Renal cortex interstitium (tissue), 11 donors: Measurements from ENCODE around the gene DZANK1. TPM values are rescaled to one million over a fixed set of nuclear protein-coding genes. Genes with fewer than 3 reads are reported as not detected.
"Not testable (repeated sequence)": the region's sequence is repeated elsewhere in the genome, so short reads cannot be mapped to it uniquely, and the experiment has no call there.

ENCODE experiments used
- DNase-seq, 11 donors: peaks; one replicate each; pipeline ENCODE4 v3.0.0-alpha.2; 2013; ENCODE audit warnings: low read depth in 9 of 11, low spot score in 4 of 11; ENCODE audit errors: extremely low read depth in 1 of 11
- polyA plus RNA-seq, 3 donors: library from polyadenylated mRNA; unstranded; fragments of 120-200 nt; gene quantifications; one replicate each; pipeline ENCODE4 v1.2.1, GENCODE V29; 2013; ENCODE audit not compliant: insufficient read length in 3 of 3

The DZANK1 gene
- polyA plus RNA-seq, 3 donors, result 7.2 to 10.3 (median 7.3) TPM

GRCh38 chr20:18395544-18395943 lies 71.3 kb downstream of the DZANK1 start:
- DNase-seq, result no peak

GRCh38 chr20:18394363-18394762 lies 72.5 kb downstream of the DZANK1 start:
- DNase-seq, result no peak

- no peak for DNase-seq
Observed at GRCh38 chr20:18391686-18392085, 75.1 kb downstream of the DZANK1 start.

DNA sequence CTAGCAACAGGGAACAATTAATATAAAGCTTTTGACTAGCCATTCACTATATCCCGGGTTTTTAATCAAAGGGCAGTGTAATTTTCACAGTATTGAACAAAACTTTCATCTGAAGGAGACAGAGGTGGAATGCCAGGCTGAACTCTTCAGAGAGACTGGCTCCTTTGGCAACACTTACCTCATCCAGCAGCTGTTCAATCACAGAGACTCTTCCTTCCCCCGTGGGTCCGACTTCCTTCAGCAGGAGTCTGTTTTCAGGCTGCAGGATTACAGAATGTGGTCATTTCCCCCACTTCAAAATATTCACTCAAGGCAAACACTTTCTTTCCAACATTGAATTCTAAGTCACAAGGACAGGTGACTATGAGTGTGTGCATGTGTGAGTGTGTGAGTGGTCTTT lies 76.6 kb downstream of the DZANK1 start:
- no peak for DNase-seq

DNA sequence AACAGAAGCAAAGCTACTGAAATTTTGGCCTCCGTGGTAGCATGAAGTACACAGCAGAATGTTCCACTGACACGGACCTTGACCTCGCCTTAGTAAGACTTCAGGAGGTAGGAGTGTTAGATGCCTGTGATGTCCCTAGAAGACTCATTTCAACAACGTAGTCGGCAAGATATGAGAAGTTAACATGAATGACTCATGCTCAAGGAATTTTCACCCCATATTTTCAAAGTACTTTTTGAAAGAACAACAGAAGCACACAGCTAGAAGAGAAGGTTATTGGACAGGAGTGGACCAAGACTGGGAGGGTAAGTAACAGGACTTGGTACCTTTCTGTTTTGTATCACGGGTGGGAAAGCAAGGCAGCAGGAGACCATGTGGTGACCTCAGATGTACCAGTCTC lies 78.0 kb downstream of the DZANK1 start:
- DNase-seq, result no peak

DNA sequence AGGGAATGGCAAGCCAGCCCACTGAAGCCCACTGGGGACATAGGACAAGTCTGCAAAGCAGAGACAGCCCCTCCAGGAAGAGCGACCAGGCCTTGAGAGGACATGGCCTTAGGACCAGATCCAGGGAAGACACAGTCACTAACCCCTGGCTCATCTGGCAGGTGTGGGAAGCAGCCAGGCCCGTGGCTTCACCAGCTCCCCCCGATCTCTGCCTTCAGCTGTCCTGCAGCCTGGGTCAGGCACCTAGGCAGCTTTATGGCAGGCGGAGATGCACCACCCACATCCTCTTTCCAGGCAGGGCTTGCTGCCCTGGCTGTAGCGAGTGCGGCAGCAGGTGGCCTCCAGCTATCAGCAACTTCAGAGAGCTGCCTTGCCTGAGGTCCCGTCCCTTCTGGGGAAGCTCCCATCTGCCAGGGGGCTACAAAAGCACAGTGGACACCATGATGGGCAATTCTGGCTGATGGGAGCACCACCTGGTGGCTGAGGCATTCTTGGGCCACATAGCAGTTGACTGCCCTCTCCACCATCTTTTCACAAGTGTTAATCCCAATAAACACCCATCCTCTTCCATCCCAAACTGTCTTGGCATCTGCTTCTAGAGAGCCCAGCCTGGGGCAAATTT lies 85.8 kb downstream of the DZANK1 start:
- DNase-seq, result no peak

DNA sequence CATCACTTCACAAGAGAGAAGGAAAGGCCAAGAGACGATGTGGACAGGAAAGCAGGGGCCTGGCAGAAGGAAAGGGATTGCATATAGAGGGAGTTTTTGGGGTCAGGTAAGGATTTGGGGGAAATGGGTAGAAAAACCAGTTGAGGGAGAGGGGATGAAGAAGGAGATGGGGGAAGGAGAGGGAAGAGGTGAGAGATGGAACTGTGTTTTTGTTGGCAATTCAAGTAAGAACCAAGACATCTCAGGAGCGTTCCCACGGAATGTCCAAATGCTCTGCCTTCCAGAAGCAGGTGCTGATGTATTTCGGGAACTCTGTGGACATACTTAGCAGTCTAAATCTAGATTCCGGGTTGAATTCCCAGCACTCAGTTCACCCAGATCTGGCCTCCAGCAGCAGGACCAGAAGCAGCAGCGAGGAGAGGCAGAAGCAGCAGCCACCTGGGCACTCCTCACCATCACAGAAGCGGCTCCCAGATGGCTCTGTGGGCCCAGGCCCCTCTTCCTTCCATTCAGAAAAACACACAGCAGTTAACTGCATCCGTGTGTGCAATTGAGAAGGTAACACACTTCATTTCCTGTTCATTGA lies 88.8 kb downstream of the DZANK1 start:
- DNase-seq, result no peak

DNA sequence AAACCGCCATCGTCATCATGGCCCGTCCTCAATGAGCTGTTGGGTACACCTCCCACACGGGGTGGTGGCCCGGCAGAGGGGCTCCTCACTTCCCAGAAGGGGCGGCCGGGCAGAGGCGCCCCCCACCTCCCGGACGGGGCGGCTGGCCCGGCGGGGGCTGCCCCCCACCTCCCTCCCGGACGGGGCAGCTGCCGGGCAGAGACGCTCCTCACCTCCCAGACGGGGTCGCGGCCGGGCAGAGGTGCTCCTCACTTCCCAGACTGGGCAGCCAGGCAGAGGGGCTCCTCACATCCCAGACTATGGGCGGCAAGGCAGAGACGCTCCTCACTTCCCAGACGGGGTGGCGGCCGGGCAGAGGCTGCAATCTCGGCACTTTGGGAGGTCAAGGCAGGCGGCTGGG lies 91.3 kb downstream of the DZANK1 start:
- not testable (repeated sequence) for DNase-seq

DNA sequence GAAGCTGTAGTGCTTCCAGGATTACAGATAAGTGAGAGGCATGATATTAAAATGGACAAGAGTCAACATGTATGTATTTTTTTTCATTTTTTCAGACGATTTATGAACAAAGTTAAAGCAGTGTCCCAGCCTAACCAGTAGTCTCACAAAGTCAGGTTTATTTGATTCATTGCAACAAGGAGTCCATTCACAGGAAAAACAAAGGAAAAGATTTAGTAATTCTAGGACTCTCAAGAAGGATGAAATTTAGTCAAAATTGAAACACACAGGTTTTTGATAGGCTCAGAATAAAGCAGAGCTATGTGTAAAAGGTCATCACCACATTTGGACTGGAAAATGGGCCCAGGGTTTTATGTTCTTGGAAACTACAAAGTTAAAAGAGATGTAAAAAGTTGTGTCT lies 94.5 kb downstream of the DZANK1 start:
- DNase-seq, result no peak

- no peak for DNase-seq
Observed at GRCh38 chr20:18364768-18365167, 102.1 kb downstream of the DZANK1 start.

- no peak for DNase-seq
Observed at GRCh38 chr20:18363708-18364107, 103.1 kb downstream of the DZANK1 start.

DNA sequence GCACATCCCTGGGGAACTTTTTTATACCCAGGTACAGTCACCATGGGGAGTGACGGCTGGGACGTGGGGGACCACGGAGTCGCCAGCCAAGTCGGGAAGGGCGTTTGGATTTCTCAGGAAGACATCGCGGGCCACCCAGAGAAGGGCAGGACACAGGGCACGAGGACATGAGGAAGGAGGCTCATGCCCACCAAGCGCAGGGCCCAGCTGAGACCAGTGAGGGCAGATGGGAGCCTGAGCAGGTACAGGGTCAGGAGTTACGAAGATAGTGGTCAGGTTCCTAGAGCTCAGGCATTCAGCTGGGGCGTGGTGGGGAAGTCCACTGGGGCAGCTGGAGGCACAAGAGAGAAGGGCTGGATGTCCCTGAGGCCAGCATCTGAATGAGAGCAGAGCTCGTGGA lies 103.9 kb downstream of the DZANK1 start:
- DNase-seq, result no peak

GRCh38 chr20:18361678-18362077 lies 105.2 kb downstream of the DZANK1 start:
- DNase-seq, result no peak

- DNase-seq, result no peak
Observed at GRCh38 chr20:18360635-18361034, 106.2 kb downstream of the DZANK1 start.

GRCh38 chr20:18359854-18360253 lies 107.0 kb downstream of the DZANK1 start:
- no peak for DNase-seq

GRCh38 chr20:18349749-18350148 lies 117.1 kb downstream of the DZANK1 start:
- DNase-seq, result not testable (repeated sequence)

Other genes starting within 250 kb of the DZANK1 start
- gene ZNF133, start 178.5 kb downstream of the DZANK1 start, polyA plus RNA-seq, result 10 to 100 TPM; 27.2 to 37.7 (median 27.3) TPM
- 10 to 100 TPM; 17.3 to 20.6 (median 19.7) TPM for gene POLR3F, start 360 bp upstream of the DZANK1 start, polyA plus RNA-seq
- gene RBBP9, start 30.2 kb upstream of the DZANK1 start, polyA plus RNA-seq, result 10 to 100 TPM; 27.1 to 34.9 (median 31.2) TPM
- 10 to 100 TPM; 61.8 to 66.9 (median 66.1) TPM for gene SEC23B, start 40.9 kb upstream of the DZANK1 start, polyA plus RNA-seq
- 10 to 100 TPM; 78.5 to 86.7 (median 80.4) TPM for gene SMIM26, start 100.4 kb upstream of the DZANK1 start, polyA plus RNA-seq
- 10 to 100 TPM; 29.8 to 35.8 (median 34.4) TPM for gene DTD1, start 121.0 kb upstream of the DZANK1 start, polyA plus RNA-seq